ENCODE results near the gene SEL1L. TPM values are rescaled to one million over a fixed set of nuclear protein-coding genes. Genes with fewer than 3 reads are reported as not detected.
A peak's percentile ranks its signal among the peaks of the same experiment; 100 is the strongest.
"Not testable (repeated sequence)": the region's sequence is repeated elsewhere in the genome, so short reads cannot be mapped to it uniquely, and the experiment has no call there.

The SEL1L gene
- total and polyA plus RNA-seq, 7 donors, result 15.5 to 83.4 (median 45.2) TPM

GRCh38 chr14:81550001-81550637 is 16.5 kb upstream of the SEL1L start:
- intact Hi-C loops (cut with DNase I), result no loop called here
- TF ChIP-seq CTCF (IDR thresholded peaks at IDR 0.05), result no peak
- WGBS, 3 donors, result 60 to 64% (median 63%) methylated on average over 4 of the region's 4 CpGs
- Histone ChIP-seq H3K4me3 (no peak overlapping the region), H3K9me3 (no peaks in the 10 kb centered on the region), H3K4me1 (no peaks in the 10 kb centered on the region), H3K36me3 (ENCODE audit: insufficient read depth in 1 of 2, low read depth in 1 of 2) (no peaks in the 10 kb centered on the region), H3K27me3 (ENCODE audit: insufficient read depth in 3 of 3, low read length in 2 of 3) (peaks cover 0 to 2% (median 0%) of the 10 kb centered on the region in 3 donors), H3K27ac (no peak overlapping the region)
- ATAC-seq, result no peak
- no peak for DNase-seq

- not testable (repeated sequence) for DNase-seq
Observed at GRCh38 chr14:81541206-81541605, 7.6 kb upstream of the SEL1L start.

GRCh38 chr14:81537193-81537592 is 3.5 kb upstream of the SEL1L start:
- 63 to 70% (median 63%) methylated on average over 2 of the region's 2 CpGs for WGBS, 3 donors

More at GRCh38 chr14:81541206-81541605, 7.6 kb upstream of the SEL1L start:
- H3K27me3 ChIP-seq (ENCODE audit: insufficient read depth in 3 of 3, low read length in 2 of 3); intact Hi-C loops (cut with DNase I); H3K4me3 ChIP-seq; H3K27ac ChIP-seq; H3K36me3 ChIP-seq (ENCODE audit: insufficient read depth in 1 of 2, low read depth in 1 of 2); H3K4me1 ChIP-seq; ATAC-seq; H3K9me3 ChIP-seq: not testable (repeated sequence)
- WGBS, 3 donors, result 82 to 91% (median 84%) methylated on average over 5 of the region's 5 CpGs

GRCh38 chr14:81536241-81536771 is 2.7 kb upstream of the SEL1L start:
- DNase-seq, result no peak
- intact Hi-C loops (cut with DNase I), result no loop called here
- Histone ChIP-seq H3K36me3 (ENCODE audit: insufficient read depth in 1 of 2, low read depth in 1 of 2) (no peaks in the 10 kb centered on the region), H3K4me1 (peaks cover 15% of the 10 kb centered on the region), H3K4me3 (no peak overlapping the region), H3K9me3 (no peaks in the 10 kb centered on the region), H3K27ac (peak overlapping the region; percentile 15), H3K27me3 (ENCODE audit: insufficient read depth in 3 of 3, low read length in 2 of 3) (peaks cover 0 to 8% (median 0%) of the 10 kb centered on the region in 3 donors)
- 20 to 25% (median 24%) methylated on average over 2 of the region's 2 CpGs for WGBS, 3 donors
- TF ChIP-seq CTCF (IDR thresholded peaks at IDR 0.05), result no peak
- ATAC-seq, result no peak

More at GRCh38 chr14:81537193-81537592, 3.5 kb upstream of the SEL1L start:
- Histone ChIP-seq H3K36me3 (ENCODE audit: insufficient read depth in 1 of 2, low read depth in 1 of 2) (no peaks in the 10 kb centered on the region), H3K9me3 (no peaks in the 10 kb centered on the region), H3K4me1 (peaks cover 8% of the 10 kb centered on the region), H3K4me3 (no peak overlapping the region), H3K27me3 (ENCODE audit: insufficient read depth in 3 of 3, low read length in 2 of 3) (peaks cover 0 to 8% (median 0%) of the 10 kb centered on the region in 3 donors), H3K27ac (no peak overlapping the region)
- DNase-seq (no peak), ATAC-seq (no peak)
- TF ChIP-seq CTCF (IDR thresholded peaks at IDR 0.05), result no peak
- intact Hi-C loops (cut with DNase I), result no loop called here

- peak overlapping the region; percentile 38 for H3K27ac ChIP-seq
- DNase-seq (no peak), ATAC-seq (no peak)
- intact Hi-C loops (cut with DNase I), result no loop called here
- TF ChIP-seq CTCF (IDR thresholded peaks at IDR 0.05), result no peak
- H3K27me3 ChIP-seq (ENCODE audit: insufficient read depth in 3 of 3, low read length in 2 of 3), result peaks cover 0 to 8% (median 0%) of the 10 kb centered on the region in 3 donors
- H3K4me3 ChIP-seq, result no peak overlapping the region
- 58 to 70% (median 68%) methylated on average over 3 of the region's 3 CpGs for WGBS, 3 donors
- H3K4me1 ChIP-seq, result peaks cover 22% of the 10 kb centered on the region
- no peaks in the 10 kb centered on the region for H3K9me3 ChIP-seq
- H3K36me3 ChIP-seq (ENCODE audit: insufficient read depth in 1 of 2, low read depth in 1 of 2), result no peaks in the 10 kb centered on the region
Observed at GRCh38 chr14:81535396-81536164, 1.9 kb upstream of the SEL1L start.

Measured in psoas muscle (tissue), 8 donors.